ENCODE data around the gene OVAAL. TPM values are rescaled to one million over a fixed set of nuclear protein-coding genes. Genes with fewer than 3 reads are reported as not detected.
"Not testable (repeated sequence)": the region's sequence is repeated elsewhere in the genome, so short reads cannot be mapped to it uniquely, and the experiment has no call there.

The OVAAL gene
- total RNA-seq, 1 donor from 2014 or later: not detected

DNA sequence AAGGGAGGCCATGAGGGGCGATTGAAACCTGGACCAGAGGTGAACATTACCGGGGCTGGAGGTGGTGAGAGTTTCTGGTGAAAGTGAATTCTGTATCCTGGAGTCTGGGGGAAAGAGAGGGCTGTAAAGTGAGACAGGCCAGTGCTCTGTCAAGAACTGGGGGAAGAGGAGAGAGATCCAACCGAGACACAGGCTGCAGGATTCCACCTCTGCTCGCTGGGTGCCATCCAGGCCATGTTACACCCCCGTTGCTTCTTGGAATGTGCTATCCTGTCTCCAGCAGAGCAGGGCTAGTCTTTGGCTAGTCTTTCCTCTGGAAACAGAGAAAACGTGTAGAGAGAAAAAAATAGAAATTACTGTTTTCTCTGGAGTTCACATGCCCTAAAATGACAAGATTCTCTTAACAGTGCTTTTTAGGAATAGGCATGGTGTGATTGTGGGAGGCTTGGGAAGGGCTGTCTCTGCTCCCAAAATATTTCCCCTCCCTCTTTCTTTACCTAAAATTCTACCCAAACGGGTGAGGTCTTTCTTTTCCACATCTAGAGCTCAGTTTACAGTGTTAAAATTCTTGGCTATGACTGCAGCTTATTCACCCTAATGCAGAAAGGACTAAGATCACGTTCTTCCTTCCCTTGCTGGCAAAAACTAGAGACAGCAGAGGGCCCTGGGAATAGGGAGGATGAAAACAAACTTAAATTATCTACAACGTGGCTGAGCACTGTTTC lies 16.5 kb upstream of the OVAAL start:
- H3K4me1 Mint-ChIP-seq: peaks cover 11% of the 10 kb centered on the region
- no peaks in the 10 kb centered on the region for H3K36me3 Mint-ChIP-seq
- no peaks in the 10 kb centered on the region for H3K27me3 Mint-ChIP-seq (ENCODE audit: low read depth)
- DNase-seq (ENCODE audit: low spot score in 2 of 2, unreplicated experiment in 2 of 2): no peak
- H3K4me3 Mint-ChIP-seq: no peak overlapping the region
- no peaks in the 10 kb centered on the region for H3K9me3 Mint-ChIP-seq
- peak overlapping the region; percentile 44 for H3K27ac Mint-ChIP-seq
- TF ChIP-seq, protein P1, sequence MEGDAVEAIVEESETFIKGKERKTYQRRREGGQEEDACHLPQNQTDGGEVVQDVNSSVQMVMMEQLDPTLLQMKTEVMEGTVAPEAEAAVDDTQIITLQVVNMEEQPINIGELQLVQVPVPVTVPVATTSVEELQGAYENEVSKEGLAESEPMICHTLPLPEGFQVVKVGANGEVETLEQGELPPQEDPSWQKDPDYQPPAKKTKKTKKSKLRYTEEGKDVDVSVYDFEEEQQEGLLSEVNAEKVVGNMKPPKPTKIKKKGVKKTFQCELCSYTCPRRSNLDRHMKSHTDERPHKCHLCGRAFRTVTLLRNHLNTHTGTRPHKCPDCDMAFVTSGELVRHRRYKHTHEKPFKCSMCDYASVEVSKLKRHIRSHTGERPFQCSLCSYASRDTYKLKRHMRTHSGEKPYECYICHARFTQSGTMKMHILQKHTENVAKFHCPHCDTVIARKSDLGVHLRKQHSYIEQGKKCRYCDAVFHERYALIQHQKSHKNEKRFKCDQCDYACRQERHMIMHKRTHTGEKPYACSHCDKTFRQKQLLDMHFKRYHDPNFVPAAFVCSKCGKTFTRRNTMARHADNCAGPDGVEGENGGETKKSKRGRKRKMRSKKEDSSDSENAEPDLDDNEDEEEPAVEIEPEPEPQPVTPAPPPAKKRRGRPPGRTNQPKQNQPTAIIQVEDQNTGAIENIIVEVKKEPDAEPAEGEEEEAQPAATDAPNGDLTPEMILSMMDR (IDR thresholded peaks at IDR 0.05; ENCODE audit: unreplicated experiment): no peak

DNA sequence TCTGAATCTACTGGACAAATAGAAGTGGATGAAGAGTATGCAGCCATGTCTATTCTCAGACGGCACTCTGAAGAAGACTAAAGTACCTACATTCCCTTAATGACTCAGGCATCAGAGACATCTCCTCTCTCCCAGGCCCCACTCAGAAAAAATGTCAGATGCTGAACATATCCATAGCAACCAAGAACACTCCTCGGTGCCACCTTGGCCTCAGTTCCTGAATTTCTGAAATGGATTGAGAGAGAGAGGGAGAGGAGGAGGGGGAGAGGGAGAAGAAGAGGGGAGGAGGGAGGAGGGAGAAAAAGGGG lies 16.0 kb upstream of the OVAAL start:
- H3K27ac Mint-ChIP-seq: peak overlapping the region; percentile 44
- H3K4me1 Mint-ChIP-seq: peaks cover 11% of the 10 kb centered on the region
- TF ChIP-seq, protein P1 (IDR thresholded peaks at IDR 0.05; ENCODE audit: unreplicated experiment): no peak
- no peak for DNase-seq (ENCODE audit: low spot score in 2 of 2, unreplicated experiment in 2 of 2)
- no peak overlapping the region for H3K4me3 Mint-ChIP-seq
- H3K36me3 Mint-ChIP-seq: no peaks in the 10 kb centered on the region
- no peaks in the 10 kb centered on the region for H3K27me3 Mint-ChIP-seq (ENCODE audit: low read depth)
- no peaks in the 10 kb centered on the region for H3K9me3 Mint-ChIP-seq

- Mint-ChIP-seq H3K27me3 (ENCODE audit: low read depth) (no peaks in the 10 kb centered on the region), H3K9me3 (no peaks in the 10 kb centered on the region), H3K36me3 (no peaks in the 10 kb centered on the region), H3K27ac (no peak overlapping the region), H3K4me1 (peaks cover 11% of the 10 kb centered on the region), H3K4me3 (no peak overlapping the region)
- no peak for DNase-seq (ENCODE audit: low spot score in 2 of 2, unreplicated experiment in 2 of 2)
- TF ChIP-seq, protein P1 (IDR thresholded peaks at IDR 0.05; ENCODE audit: unreplicated experiment): no peak
Measured at GRCh38 chr1:180544050-180544449, 14.7 kb upstream of the OVAAL start.

DNA sequence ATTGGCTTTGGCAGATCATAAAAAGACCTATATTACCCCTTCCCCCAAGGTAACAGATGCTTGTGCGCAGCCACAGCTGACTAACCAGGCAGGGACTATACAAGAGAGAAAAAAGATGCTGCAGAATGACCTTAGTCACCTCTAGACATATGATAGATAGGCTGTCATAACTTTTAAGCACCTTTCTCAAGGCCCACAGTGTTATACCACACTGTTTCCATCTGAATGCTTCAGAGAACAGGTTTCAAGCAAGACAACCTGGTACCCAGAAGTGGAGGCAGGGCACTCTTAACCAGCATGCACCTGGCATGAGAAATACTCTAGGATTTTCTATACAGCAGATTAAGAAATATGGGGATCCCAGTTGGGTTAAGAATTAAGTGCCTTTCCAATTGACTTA lies 12.8 kb upstream of the OVAAL start:
- DNase-seq (ENCODE audit: low spot score in 2 of 2, unreplicated experiment in 2 of 2): no peak
- H3K4me3 Mint-ChIP-seq: no peak overlapping the region
- H3K36me3 Mint-ChIP-seq: no peaks in the 10 kb centered on the region
- TF ChIP-seq, protein P1 (IDR thresholded peaks at IDR 0.05; ENCODE audit: unreplicated experiment): no peak
- no peaks in the 10 kb centered on the region for H3K27me3 Mint-ChIP-seq (ENCODE audit: low read depth)
- no peaks in the 10 kb centered on the region for H3K9me3 Mint-ChIP-seq
- H3K4me1 Mint-ChIP-seq: peaks cover 11% of the 10 kb centered on the region
- H3K27ac Mint-ChIP-seq: no peak overlapping the region

DNA sequence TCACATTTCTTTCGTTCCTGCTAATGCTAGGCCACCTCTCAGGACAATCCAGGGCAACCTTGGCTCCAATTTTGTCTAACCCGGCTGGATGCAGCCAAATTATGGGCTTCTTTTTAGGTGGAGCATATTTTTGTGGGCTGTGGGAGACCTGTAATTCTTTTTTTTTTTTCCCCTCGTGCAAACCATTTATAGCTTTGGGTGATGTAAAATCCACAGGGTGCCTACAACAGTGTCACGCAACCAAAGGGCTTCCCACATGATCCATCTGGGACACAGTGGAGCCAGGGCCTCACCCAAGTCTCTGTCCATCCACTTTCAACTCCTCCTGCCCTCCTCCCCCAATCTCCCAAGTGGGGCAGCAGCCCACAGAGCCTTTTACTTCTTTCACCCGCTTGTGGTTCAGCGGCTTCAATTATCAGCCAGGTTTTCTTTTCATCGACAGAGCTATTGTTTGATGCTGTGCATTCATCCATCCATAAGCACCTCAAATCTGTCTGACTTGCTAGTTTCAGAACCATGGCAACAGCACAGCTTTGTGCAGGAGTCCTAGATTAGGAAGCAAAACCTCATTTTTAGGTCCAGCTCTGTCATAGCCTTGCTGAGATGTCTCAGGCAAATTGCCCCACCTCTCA lies 10.0 kb upstream of the OVAAL start:
- H3K27me3 Mint-ChIP-seq (ENCODE audit: low read depth): no peaks in the 10 kb centered on the region
- H3K9me3 Mint-ChIP-seq: no peaks in the 10 kb centered on the region
- no peaks in the 10 kb centered on the region for H3K4me1 Mint-ChIP-seq
- no peaks in the 10 kb centered on the region for H3K36me3 Mint-ChIP-seq
- no peak for DNase-seq (ENCODE audit: low spot score in 2 of 2, unreplicated experiment in 2 of 2)
- TF ChIP-seq, protein P1 (IDR thresholded peaks at IDR 0.05; ENCODE audit: unreplicated experiment): no peak
- H3K4me3 Mint-ChIP-seq: no peak overlapping the region
- no peak overlapping the region for H3K27ac Mint-ChIP-seq

- H3K4me1 Mint-ChIP-seq; H3K9me3 Mint-ChIP-seq; H3K4me3 Mint-ChIP-seq; DNase-seq (ENCODE audit: low spot score in 2 of 2, unreplicated experiment in 2 of 2); H3K27ac Mint-ChIP-seq; H3K36me3 Mint-ChIP-seq; H3K27me3 Mint-ChIP-seq (ENCODE audit: low read depth): not testable (repeated sequence)
Measured at GRCh38 chr1:180549770-180550169, 9.0 kb upstream of the OVAAL start.
